Stimulated activated naive CD4-positive, alpha-beta T cell (primary cell): ENCODE results near the gene PCBP3.
"Not testable (repeated sequence)": the region's sequence is repeated elsewhere in the genome, so short reads cannot be mapped to it uniquely, and the experiment has no call there.

Source experiments
- DNase-seq, 6 experiments: peaks; one replicate each; lab custom pipeline; 2025; lab: John Stamatoyannopoulos, UW

The PCBP3 gene

DNA sequence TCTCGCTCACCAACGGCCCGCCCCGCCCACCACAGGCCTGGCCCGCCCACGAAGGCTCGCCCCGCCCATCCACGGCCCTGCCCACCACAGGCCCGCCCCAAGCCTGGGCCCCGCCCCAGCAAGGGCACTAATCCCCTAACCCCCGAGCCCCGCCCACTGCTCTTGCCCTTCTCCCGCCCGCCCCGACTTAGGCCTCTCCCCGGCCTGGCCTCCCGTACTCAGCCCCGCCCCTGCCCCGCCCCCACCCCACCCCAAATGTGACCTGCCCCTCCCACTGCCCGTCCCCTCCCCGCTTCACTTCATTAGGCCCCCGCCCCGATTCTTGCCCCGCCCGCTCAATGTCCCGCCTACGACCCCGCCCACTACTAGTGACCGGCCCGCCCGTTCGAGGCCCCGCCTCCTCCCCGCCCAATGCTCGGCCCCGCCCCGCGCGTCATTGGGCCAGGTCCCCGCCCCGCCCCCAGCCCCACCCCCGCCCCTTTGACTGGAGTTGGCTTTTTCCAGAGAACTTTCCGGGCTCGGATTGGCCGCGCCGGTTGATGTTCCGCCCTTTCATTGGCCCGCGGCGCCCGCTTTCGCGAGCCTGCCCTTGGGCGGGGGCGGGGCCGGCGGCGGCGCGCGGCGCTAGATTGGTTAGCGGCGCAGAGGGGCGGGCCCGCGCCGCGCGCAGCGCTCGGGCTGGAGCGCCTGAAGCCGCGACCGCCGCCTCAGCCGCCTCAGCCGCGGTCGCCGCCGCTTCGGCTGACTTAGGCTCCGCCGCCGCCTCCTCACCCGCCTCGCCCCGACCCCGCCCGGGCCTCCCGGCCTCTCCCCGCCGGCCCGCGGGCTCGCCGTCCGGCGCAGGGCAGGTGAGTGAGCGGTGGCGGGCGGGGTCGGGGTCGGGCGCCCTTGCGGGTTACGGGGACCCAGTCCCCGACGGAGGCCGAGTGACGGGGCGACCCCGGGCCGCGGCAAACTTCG, at the start of gene PCBP3:
Gene PCBP3, plus strand, starts transcription at position 705 of the 960 bp plus-strand sequence. CDS start 206,361 bp downstream, outside the sequence.
- peak; percentile 98 to 100 (median 100) for DNase-seq

DNA sequence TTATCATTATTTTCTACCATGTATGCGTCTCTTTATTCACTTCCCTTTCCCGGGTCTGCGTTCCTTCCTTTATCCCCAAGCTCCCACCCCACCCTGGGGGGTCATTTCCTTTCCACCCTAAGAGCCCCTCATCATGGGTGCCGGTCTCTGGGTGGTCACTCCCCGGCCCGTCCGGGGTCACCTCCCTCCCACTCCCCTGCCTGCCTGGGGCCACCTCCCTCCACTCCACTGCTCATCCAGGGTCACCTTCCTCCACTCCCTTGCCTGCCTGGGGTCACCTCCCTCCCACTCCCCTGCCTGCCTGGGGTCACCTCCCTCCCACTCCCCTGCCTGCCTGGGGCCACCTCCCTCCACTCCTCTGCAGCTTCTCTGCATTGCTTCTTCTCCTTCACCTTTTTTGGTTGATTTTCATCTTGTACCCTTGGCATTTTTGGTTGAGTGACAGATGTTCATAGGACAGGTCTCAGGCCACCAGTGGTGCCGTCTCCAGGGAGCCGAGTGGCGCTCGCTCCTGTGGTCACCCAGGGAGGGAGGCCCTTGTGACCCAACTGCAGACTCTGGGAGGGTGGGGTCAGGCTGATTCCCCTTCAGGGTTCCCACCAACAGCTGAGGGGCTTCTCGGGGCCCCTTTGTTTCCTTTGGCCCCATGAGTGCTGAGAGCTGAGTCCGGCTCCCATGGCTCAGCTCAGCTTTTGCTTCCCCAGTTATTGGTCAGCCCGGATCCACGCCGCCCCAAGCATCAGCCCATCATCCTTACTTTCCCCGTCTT, 48.6 kb upstream of the PCBP3 start:
- DNase-seq: no peak

DNA sequence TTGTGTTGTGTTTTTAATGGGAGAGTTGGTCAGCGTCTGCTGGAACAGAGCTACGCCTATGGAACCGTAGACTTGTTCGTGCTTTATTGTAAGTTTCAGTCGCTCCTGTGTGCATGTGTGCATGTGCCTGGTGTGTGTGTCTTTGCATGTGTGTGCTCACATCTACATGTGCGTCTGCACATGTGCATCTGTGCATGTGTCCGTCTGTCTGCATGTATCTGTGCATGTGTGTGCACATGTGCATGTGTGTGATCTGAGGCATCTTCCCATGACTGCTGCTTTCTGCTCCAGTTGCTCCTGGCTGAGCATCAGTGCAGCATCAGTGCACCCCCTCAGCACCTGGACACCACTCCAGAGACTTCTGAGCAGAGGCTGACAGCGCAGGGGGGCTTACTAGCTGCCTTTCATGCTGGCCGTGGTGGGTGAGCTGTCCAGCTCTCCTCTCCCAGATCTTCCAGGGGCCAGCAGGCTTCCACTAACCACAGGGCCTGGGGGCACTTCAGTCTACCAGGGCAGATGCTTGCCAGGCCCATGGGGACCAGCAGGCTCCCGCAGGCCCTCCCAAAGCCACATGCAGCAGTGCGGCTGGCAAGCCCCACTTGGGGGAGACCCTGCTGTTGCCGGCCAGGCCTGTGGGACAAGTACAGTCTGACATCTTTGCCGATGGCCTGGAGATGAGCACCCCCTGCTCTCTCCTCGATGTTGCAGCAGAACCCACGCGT, 47.8 kb upstream of the PCBP3 start:
- no peak for DNase-seq

GRCh38 chr21:45596704-45597318, 46.7 kb upstream of the PCBP3 start:
- DNase-seq: peak; percentile 61 to 86 (median 78)

DNA sequence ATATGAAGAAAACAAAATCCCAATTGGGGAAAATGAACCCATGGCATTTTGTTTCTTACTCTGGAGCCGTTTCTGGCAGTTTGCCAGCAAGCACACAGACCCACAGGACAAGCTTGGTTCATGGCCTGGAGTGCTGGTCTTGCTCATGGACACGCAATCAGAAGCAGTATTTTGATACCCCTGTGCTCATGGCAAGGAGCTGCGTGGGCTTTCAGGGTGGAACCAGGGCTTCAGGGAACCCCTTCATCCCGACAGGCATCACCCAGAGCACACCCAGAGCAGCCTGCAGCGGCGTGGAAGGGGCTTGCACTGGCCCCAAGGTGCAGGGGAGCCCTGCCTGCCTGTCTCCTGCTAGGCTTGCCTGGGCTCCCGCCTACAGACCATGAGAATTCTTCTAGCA, 45.4 kb upstream of the PCBP3 start:
- DNase-seq: no peak

DNA sequence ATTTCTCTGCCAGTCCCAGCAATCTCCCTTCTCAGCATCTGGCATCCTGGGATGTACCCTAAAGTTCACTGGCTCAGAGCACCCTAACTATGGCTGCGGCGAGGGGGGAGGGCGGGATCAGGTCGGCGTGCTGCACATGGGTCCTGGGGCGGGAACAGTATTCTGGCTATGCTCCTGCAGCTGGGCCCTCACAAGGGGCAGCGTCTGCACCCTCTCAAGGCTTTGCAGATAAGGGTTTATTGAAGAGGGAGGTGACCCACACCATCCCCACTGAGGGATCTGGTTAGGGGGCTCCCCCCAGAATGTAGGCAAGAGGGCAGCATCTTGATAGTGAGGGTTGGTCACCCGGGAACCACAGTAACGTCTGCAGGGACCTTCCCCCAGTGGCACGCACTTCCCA, 44.9 kb upstream of the PCBP3 start:
- DNase-seq: no peak

DNA sequence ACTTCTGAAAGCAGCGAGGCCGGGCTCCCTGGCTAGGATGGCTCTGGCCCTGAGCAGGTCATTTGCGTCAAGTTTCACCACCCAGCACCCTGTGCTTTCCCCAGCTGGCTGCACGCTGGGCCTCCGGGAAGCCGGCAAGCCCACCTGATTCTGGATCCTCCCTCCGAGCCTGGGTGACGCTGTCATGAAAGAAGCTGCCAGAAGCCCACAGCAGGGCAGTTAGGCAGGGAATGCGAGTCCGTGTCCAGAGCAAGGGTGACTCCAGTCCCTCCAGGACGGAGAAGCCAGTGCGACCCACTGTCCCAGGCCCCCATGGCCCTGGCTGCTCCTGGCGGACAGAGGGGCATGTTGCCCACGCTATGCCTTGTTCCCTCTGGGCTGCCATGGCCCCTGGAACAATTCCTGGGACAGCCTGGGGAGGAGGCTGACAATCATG, 44.4 kb upstream of the PCBP3 start:
- DNase-seq: no peak

DNA sequence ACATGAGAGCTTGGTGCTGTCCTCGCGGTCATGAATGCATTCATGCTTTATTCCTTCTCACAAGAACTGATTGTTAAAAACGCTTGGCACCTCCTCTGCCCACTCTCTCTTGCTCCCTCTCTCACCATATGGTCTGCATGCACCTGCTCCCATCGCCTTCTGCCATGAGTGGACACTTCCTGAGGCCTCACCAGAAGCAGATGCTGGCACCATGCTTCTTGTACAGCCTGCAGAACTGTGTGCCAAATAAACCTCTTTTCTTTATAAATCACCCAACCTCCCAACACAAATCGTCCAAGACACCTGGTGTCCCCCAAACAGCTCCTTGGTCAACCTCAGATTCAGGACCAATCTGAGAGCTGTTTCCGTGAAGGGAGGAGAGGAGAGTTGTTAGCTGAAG, 43.3 kb upstream of the PCBP3 start:
- DNase-seq: no peak

GRCh38 chr21:45601551-45601950, 42.0 kb upstream of the PCBP3 start:
- no peak for DNase-seq

- no peak for DNase-seq
Observed at GRCh38 chr21:45602106-45602505, 41.4 kb upstream of the PCBP3 start.

GRCh38 chr21:45603481-45603880, 40.0 kb upstream of the PCBP3 start:
- DNase-seq: no peak

DNA sequence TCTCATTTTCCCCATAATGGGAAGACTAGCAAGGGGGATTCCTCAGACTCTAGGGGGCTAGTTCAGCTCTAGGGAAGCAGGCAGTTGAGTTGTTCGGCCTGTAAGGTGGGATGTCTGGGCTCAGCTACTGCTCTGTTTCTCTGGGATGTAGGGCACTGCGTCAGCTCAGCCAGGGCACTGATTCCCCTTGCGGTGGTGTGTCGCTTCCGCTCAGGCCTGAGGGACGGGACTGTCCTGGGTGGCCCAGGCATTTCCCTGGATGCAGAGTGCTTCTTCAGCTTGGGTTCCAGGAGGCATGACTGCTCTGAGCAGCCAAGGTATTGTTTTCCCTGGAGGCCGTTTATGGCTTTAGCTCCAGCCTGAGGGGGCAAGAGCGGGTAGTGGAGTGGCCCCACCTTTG, 38.8 kb upstream of the PCBP3 start:
- not testable (repeated sequence) for DNase-seq

DNA sequence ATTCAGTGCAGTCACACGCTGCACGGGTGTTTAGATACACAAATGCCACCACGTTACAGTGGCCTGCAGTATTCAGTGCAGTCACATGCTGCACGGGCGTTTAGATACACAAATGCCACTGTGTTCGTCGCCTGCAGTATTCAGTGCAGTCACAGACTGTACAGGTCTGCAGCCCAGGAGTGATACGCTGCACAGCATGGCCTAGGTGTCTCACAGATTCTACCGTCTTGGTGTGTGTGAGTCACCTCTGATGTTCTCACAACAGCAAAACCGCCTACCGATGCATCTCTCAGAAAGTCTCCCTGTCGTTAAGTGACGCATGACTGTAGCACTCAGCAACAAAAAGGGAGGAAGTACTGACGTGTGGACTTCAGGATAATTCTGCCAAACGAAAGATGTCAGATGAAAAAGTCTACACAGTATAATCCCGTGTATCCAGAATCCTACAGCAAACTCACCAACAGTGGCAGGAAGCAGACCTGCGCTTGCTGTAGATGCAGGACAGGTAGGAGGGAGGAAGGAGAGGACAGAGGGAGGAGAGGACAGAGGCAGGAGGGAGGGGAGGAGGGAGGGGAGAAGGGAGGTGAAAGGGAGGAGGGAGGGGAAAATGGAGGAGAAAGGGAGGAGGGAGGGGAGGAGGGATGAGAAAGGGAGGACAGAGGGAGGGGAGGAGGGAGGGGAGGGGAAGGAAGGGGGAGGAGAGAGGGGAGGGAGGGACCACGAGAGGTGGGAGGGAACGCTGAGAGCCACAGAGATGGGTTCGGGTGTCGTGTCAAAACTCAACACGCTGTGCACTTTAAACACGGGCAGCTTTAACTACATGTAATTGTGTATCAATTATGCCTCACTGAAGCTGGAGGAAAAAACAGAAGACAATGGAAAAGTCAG, 36.3 kb upstream of the PCBP3 start:
- peak; percentile 18 to 72 (median 50) for DNase-seq

GRCh38 chr21:45607909-45608295, 35.6 kb upstream of the PCBP3 start:
- no peak for DNase-seq

- DNase-seq: peak; percentile 15 to 50 (median 27)
Observed at GRCh38 chr21:45608747-45609470, 34.6 kb upstream of the PCBP3 start.

- not testable (repeated sequence) for DNase-seq
Observed at GRCh38 chr21:45609616-45610015, 33.9 kb upstream of the PCBP3 start.

- no peak for DNase-seq
Observed at GRCh38 chr21:45611296-45611695, 32.2 kb upstream of the PCBP3 start.

DNA sequence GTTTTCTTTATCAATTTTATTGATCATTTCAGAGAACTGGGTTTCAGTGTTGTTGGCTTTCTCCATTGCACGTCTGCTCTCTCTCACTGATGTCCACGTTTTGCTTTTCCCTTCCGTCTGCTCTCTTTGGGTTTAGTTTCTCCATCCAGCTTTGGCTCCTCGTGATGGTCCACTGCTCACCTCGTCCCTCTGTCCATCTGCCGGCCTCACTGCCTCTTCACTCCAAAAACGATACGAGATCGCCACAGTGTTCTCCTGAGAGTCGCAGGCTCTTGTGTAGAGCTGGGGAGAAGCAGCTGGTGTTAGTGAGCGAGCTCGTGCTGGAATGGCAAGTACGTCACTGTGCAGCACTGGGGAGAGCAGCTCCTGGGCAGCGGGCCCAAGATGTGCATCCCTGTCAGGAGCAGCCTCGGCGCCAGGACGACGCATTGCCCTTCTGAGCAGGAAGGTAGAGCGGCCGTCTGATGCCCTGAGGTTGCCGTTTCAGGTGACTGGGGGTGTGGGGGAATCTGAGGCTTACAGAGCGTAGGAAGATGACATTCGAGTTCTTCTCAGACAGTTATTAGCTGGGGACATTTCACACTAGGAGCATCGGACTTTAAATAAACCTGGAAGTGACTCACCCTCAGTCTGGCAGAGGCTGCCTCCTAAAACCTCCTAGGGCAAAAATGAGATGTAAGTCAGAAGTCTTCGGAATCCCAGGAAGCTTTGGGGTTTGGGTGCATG, 31.4 kb upstream of the PCBP3 start:
- no peak for DNase-seq

GRCh38 chr21:45612665-45613019, 30.9 kb upstream of the PCBP3 start:
- DNase-seq: not testable (repeated sequence)
